A673 (cell line): ENCODE measurements around the gene SCAMP5. TPM values are rescaled to one million over a fixed set of nuclear protein-coding genes. Genes with fewer than 3 reads are reported as not detected.

ENCODE experiments used
- BruUV-seq: library from RNA; stranded (reverse); fragments of 400-500 nt; replicated peaks from 2 replicates; lab custom pipeline; 2021; lab: Mats Ljungman, UMichigan
- CTCF ChIA-PET: fragments of 300-600 bp; sonication (Branson Sonifier 250); formaldehyde crosslinking; loops from one replicate; lab custom pipeline; 2022; ENCODE audit warnings: antibody characterized with exemption; lab: Charles Lee
- POLR2A ChIA-PET: fragments of 300-600 bp; sonication (Branson Sonifier 250); formaldehyde crosslinking; loops from one replicate; lab custom pipeline; 2022; ENCODE audit warnings: antibody characterized with exemption; ENCODE audit not compliant: low non-redundant PET; lab: Charles Lee
- DNase-seq: peaks from one replicate; pipeline ENCODE4 v3.0.0-alpha.2; 2015; ENCODE audit warnings: low spot score
- H3K27ac ChIP-seq: fragments of 200-600 bp; sonication (generic); 2 replicates; pipeline ENCODE4 v1.5.1; 2016; ENCODE audit warnings: mixed run types, low read depth, mild to moderate bottlenecking, mixed read lengths, antibody characterized with exemption, low read length; ENCODE audit not compliant: poor library complexity, severe bottlenecking
- H3K27me3 ChIP-seq: fragments of 200-600 bp; sonication (generic); replicated peaks from 2 replicates; pipeline ENCODE4 v1.6.1; 2017; ENCODE audit warnings: mixed run types, low read depth, mild to moderate bottlenecking, mixed read lengths, antibody characterized with exemption, low read length; ENCODE audit not compliant: insufficient read depth, poor library complexity
- H3K36me3 ChIP-seq: fragments of 200-600 bp; sonication (generic); 2 replicates; pipeline ENCODE4 v1.6.1; 2016; ENCODE audit warnings: mixed run types, mild to moderate bottlenecking, mixed read lengths, antibody characterized with exemption, low read length; ENCODE audit not compliant: insufficient read depth, poor library complexity, severe bottlenecking
- H3K4me1 ChIP-seq: fragments of 200-600 bp; sonication (generic); 2 replicates; pipeline ENCODE4 v1.6.1; 2017; ENCODE audit warnings: mixed run types, mild to moderate bottlenecking, mixed read lengths, antibody characterized with exemption, low read length; ENCODE audit not compliant: insufficient read depth, poor library complexity, severe bottlenecking
- H3K4me3 ChIP-seq: fragments of 200-600 bp; sonication (generic); 2 replicates; pipeline ENCODE4 v1.5.1; 2016; ENCODE audit warnings: low read depth, mixed run types, mild to moderate bottlenecking, mixed read lengths, low read length; ENCODE audit not compliant: poor library complexity, severe bottlenecking
- H3K9me3 ChIP-seq: fragments of 200-600 bp; sonication (generic); 2 replicates; pipeline ENCODE4 v1.6.1; 2016; ENCODE audit warnings: mixed run types, low read depth, mild to moderate bottlenecking, mixed read lengths, antibody characterized with exemption, low read length; ENCODE audit not compliant: poor library complexity, severe bottlenecking
- EZH2 ChIP-seq: fragments of 200-600 bp; sonication (generic); IDR thresholded peaks from 2 replicates; pipeline ENCODE4 v1.6.1; 2017; ENCODE audit warnings: borderline replicate concordance, low read depth, mild to moderate bottlenecking, mixed read lengths, antibody characterized with exemption, low read length; ENCODE audit not compliant: poor library complexity, severe bottlenecking
- intact Hi-C: fragments of 100-400 bp; cut with micrococcal nuclease; formaldehyde crosslinking; loops from one replicate; pipeline ENCODE4 v1.10.0; 2022; ENCODE audit not compliant: unreplicated experiment
- total RNA-seq: library from RNA; stranded (reverse); gene quantifications from 2 replicates; pipeline ENCODE4 v1.2.3, GENCODE V29; 2021
- TF ChIP-seq, protein P1 (sequence below): fragments of 300-800, 200-600 bp; sonication (generic); conservative IDR thresholded peaks from 2 replicates; pipeline ENCODE4 v1.5.1; 2017; ENCODE audit warnings: low read depth, mild to moderate bottlenecking, antibody characterized with exemption, low read length, moderate library complexity, mixed read lengths

SCAMP5 gene
- total RNA-seq, 1 experiment from 2014 or later = 3.8 TPM

DNA sequence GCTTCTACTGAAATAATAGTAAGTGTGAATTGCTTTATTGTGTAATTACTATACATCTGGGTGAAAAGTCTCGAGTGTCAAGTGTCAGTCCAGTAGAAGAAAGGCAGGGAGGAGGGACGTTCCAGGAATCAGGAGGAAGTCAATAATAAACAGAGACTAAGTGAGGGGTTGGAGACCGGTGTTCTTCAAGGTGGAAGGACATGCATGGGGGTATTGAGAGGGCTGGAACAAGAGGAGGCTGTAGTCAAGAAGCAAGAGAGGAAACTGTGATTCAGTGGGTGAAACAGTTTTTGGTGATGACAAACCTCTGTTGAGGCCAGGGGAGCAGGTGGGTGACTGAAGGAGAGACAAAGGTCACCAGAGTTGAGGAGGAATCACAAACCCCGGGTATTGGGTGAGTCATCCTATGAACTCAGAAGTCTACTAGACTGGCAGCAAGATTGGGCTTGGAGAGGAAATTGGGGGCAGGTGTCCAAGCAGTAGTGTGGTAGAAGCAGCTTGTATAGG, 11.6 kb upstream of the SCAMP5 start:
- no TSS peak for BruUV-seq
- intact Hi-C loops = no loop called here

GRCh38 chr15:74988007-74988800, 7.2 kb upstream of the SCAMP5 start:
- no peaks in the 10 kb centered on the region for H3K4me1 ChIP-seq
- intact Hi-C loops = no loop called here
- peak; percentile 51 for DNase-seq
- H3K4me3 ChIP-seq = no peak overlapping the region
- CTCF ChIA-PET = no interaction called here
- no peaks in the 10 kb centered on the region for H3K9me3 ChIP-seq
- H3K36me3 ChIP-seq = no peaks in the 10 kb centered on the region
- POLR2A ChIA-PET = no interaction called here
- H3K27ac ChIP-seq = no peak overlapping the region
- H3K27me3 ChIP-seq = peaks cover 5% of the 10 kb centered on the region
- no TSS peak for BruUV-seq
- TF ChIP-seq, protein P1, sequence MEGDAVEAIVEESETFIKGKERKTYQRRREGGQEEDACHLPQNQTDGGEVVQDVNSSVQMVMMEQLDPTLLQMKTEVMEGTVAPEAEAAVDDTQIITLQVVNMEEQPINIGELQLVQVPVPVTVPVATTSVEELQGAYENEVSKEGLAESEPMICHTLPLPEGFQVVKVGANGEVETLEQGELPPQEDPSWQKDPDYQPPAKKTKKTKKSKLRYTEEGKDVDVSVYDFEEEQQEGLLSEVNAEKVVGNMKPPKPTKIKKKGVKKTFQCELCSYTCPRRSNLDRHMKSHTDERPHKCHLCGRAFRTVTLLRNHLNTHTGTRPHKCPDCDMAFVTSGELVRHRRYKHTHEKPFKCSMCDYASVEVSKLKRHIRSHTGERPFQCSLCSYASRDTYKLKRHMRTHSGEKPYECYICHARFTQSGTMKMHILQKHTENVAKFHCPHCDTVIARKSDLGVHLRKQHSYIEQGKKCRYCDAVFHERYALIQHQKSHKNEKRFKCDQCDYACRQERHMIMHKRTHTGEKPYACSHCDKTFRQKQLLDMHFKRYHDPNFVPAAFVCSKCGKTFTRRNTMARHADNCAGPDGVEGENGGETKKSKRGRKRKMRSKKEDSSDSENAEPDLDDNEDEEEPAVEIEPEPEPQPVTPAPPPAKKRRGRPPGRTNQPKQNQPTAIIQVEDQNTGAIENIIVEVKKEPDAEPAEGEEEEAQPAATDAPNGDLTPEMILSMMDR = peak; percentile 61
- TF ChIP-seq EZH2 = no peak

More for the DNA sequence above, 11.6 kb upstream of the SCAMP5 start:
- Histone ChIP-seq H3K9me3 (no peaks in the 10 kb centered on the region), H3K27me3 (no peaks in the 10 kb centered on the region), H3K4me1 (no peaks in the 10 kb centered on the region), H3K4me3 (no peak overlapping the region), H3K27ac (no peak overlapping the region), H3K36me3 (no peaks in the 10 kb centered on the region)
- no peak for DNase-seq
- ChIA-PET CTCF (no interaction called here), POLR2A (no interaction called here)
- TF ChIP-seq EZH2 = no peak
- TF ChIP-seq, protein P1 = no peak

DNA sequence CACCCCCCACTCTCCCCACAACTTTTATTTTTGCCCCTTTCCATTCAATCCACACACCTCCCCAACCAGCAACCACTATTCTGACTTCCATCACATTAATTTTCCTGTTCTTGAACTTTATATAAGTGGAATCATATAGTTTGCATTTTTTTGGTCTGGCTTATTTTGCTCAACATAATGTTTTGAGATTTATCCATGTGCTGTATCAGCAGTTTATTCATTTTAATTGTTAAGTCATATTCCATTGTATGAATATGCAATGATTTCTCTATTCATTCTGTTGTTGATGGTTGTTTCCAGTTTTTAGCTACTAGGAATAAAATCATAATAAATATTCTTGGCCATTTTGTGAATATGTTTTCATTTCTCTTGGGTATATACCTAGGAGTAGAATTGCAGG, 5.8 kb upstream of the SCAMP5 start:
- no peaks in the 10 kb centered on the region for H3K36me3 ChIP-seq
- H3K9me3 ChIP-seq = no peaks in the 10 kb centered on the region
- ChIA-PET POLR2A (no interaction called here), CTCF (no interaction called here)
- no peaks in the 10 kb centered on the region for H3K4me1 ChIP-seq
- no peak overlapping the region for H3K4me3 ChIP-seq
- no TSS peak for BruUV-seq
- no peak for TF ChIP-seq EZH2
- TF ChIP-seq, protein P1 = no peak
- H3K27ac ChIP-seq = no peak overlapping the region
- H3K27me3 ChIP-seq = peaks cover 5% of the 10 kb centered on the region
- intact Hi-C loops = no loop called here
- no peak for DNase-seq
